Cortex of kidney (tissue), 1 donor: ENCODE results near the gene SRC.

Experiments
- DNase-seq: peaks from one replicate; lab custom pipeline; 2025; lab: John Stamatoyannopoulos, UW

The SRC gene

DNA sequence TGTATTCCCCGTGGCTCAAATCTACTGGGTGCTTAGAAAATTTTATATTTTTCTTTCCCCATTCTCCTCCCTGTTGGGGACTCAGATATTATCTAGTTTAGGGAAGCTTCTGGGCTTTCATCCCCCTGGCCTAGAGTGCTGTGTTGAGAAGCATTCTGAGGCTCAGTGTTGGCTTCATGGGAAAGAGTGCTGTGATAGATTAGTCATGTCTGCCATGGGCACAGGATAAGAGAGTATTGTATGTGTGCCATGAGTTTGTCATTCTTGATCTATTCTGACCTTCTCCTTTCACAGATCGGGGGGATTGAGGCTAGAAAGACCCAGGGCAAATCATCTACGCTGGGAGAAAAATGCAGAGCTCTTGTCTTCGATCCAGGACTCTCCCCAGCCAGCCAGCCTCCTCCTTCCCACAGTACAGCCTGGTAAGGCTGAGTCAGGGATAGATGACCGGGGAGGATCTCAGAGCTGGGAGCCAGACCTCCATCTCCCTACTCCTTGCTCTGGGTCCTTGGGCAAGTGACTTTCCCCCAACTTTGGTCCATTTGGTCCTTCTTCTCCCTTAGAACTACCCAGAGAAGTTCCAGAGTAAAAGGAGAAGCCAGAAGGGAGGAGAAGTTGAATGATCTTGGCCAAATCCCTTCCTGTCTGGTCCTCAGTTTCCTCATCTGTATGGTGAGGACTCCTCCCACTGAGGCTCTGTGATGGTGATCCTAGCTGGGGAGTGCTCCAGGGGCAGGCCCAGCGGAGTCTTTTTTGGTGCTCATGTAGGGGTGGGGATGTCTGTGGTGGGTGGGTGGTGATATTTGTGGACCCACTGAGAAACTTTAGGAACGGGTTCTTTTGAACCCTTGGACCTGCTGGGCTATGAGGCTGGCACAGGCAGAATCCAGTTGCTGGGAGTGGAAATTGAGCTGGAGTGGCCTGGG is 5.0 kb downstream of the SRC start:
- DNase-seq = no peak

DNA sequence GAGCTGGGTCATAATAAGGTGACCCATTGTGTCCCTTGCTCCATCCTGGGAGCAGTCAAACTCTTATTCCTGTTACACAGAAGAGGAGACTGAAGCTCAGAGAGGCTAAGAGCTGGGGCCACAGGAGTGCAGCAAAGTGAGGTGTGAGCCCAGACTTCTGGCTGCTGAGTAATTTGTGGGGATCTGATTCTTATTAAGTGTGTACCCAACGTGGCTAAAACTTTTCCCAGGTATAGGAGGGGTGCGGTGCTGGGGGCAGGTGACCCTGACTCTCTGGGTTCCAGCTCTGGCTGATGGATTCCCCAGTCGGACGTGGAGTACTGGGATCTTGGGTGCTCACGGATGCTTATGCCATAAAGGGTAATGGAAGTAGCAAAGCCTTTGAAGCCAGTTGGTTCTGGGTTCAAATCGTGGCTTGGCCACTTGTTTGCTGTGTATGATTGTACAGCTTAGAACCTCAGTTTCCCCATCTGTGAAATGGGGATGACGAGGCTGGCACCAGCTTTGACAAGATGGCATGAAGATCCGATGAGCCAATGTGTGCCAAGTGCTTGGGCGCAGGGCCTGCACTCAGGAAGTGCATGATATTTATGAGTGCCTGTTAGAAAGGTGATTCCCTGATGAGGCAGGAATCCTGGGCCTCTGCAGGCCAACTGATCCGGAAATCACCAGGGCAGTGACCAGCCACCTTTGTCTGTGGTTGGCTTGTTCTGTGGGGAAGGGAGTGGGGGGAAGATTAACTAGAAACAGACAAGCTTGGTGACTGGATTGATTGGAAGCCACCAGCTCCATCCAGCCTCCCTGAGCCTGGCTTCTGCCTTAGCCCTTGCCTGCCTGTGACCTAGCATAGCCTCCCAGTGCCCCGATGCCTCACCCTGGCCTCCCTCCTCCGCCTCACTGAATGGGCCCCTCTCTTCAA is 6.0 kb downstream of the SRC start:
- no peak for DNase-seq

DNA sequence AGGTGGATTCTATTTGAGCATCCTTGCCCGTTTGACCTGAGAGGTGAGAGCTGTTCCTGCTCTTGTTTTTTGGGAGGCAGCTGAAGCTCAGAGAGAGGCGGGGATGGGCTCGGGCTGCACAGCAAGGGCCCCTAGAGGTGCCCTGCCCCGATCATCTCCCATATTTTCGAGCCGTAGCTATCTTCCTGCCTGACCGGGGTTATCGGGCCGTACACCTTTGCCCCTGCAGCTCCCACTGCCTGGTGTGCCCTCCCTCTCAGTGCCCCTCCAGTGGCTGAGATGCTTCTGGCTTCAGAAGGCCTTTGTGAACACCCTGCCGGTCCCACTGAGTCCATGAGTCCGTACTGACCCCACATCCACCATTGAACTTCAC is 6.7 kb downstream of the SRC start:
- DNase-seq = no peak

DNA sequence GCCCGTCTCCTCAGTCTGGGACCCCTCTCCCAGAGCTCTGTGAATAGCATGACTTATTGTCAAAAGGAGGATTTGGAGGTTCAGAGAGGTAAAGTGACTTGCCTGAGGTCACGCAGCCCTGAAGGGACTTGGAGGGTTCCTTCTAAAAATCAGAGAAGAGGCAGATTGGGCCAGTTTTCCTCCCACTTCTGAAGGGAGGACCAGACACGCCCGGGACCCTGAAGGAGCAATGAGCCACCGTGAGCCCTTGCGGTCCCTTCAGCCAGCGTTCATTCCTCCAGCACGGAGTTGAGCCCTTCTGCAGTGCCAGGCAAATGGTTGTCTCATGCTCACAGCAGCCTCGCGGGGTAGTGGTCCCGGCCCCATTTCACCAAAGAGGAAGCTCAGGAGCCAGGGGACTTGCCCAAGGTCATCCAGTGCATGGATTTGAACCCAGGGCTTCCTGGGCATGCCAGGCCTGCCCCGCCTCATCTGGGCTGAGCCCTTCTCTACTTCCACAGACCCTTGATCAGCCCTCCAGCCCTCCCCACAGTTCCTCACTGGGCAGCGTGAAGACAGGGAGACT is 7.4 kb downstream of the SRC start:
- no peak for DNase-seq

DNA sequence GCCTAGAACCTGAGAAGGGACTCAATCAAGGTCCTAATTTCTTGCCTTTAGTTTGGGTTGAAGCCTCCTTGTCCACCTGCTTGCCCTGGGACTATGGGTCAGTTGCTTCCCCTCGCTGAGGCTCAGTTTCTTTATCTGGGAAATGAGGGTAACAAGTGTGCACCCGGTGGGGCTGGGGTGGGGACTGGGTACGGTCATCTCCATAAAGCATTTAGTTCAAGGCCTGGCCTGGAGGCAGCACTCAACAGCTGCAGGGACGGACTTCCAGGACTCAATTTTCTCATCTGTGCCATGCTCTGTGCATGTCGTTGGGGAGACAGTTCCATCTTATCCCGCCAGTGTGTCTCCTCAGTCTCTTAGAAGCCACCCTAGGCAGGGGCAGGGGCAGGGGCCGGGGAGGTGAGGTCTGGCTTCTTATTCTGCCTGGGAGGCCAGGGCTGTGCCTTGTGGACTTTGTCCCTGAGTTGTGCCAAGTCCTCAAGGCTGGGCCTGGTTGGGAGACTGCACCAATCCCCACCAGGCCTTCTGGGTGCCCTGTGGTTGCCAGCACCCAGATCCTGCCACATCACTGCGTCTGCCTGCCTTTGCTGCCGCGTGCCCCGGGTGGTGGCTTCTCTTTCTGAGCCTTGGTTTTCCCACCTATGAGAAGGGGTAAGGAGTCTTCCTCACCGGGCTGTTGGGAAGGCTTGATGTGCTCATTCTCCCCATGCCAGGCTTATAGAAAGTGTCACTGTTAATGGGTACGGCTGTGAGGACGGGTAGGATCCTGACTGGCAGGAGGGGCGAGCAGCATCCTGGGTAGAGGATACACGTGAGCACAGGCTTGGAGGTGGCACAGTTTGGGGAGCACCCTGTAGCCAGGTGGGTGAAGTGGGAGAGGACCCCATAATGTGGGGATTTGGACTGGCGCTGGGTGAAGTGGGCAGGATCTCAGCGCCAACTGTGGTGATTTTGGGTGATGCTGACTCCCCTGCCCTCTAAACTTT is 8.6 kb downstream of the SRC start:
- no peak for DNase-seq

DNA sequence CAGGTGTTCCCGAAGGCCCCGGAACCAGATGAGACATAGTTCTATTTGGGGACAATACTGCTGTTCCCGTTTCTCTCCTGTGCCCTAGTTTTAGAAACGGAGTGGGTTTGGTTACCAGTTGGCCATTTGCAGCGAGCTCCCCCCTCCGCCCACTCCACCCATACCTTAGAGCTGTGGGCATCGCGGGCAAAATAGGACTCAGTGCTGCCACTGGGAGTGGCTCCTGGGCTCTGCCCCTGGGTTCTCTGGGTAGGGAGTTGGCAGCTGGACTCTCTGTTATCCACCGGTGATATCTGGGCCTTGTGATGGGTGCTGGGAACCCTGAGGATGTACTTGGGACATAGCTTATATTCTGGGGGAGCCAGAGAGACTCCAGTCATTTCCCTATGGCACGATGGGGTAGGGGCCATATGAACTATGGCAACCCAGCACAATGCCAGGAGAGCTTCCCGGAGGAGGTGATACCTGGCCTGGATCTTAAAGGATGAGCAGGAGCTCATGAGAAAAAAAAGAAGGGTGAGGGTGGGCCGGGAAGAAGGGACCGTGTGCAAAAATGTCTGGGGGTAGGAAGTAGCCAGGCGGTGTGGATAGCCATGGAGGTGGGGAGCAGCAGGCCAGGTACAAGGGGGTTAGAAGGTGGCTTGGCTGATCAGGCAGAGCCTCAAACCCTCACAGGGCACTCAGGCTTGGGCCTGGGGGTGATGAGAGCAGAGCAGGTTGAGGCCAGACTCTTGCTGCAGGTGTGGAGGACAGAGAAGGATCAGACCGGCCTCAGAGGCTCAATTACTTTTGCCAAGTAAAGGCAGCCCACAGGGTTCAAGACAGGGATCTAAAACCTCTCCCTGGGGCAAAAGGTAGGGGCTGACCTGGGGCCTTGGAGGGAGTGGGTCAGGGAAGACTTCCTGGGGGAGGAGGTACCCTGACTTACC is 9.6 kb downstream of the SRC start:
- no peak for DNase-seq

DNA sequence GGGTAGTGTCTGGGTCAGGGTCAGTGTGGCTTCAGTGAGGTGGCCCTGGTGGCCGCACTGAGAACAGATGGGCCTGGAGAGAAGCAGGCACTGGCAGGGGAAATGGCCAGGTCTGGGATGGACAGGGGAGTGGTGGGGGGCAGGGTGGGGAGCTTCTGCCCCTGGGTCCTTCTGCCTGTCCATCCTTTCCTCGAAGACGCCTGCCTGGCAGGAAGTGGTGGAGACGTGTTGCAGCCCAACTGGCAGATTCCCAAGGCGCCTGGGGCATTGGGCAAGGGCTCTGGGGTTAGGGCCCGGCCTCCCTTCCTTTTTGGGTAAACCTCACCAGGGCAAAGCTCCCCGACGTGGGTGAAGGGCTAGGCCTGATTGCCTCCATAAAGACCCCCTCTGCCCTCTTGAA is 10.4 kb downstream of the SRC start:
- no peak for DNase-seq

DNA sequence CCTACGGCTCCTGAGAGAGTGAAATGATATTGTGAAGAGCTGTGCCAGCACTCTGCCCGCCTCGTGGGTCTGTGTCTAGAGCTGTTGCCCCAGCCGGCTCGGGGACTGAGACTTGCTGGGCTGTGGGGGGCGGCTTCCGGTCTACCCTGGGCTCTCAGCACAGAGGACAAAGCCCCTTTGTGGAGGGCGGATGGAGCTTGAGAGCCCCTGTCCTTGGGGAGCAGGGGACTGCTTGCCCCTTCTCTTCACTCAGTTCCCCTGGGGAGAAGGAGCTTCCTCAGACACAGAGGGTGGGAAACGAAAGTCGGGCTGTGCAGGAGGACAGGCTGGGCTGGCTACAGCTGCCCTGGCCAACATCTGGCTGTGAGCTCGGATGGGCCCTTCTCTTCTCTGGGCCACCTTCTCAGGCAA is 11.0 kb downstream of the SRC start:
- DNase-seq = no peak

DNA sequence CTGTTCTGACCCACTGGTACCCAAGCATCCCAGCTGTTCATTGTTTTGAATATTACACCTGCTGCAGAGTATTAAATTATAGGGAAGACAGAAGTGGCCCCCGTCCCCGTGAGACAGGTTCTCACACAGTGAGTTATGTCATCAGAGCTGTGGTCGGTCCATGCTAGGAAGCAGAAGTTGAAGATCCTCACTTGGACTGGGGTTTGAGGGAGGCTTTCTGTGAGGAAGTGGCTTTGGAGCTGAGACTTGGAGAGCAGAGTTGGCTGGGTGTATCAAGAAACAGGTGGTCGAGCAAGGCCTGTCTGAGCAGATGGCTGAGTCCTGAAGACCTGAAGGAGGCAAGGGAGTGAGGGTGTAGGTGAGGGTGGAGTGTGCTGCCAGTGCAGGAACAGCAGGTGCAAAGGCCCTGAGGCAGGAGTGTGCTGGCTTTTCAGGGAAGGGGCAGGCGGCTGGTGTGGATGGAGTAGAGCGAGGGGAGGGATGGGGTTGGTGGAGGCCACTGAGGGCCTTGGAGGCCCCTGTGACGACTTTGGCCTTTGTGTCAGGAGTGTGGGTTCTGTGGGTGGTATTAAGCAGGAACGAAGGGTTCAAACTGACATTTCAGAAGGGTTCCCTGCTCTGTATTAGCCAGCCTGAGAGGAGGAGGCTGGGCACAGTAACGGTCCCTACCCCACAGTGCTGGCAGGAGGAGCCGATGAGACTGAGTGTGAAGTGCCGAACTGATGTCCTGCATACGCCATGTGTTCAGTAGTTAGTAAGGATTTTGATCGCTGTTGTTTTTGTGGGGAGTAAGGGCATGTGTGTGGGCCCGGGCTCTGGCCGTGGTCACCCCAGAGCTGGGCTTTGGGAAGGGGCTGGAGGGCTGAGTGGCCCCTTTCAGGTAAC is 11.8 kb downstream of the SRC start:
- no peak for DNase-seq

DNA sequence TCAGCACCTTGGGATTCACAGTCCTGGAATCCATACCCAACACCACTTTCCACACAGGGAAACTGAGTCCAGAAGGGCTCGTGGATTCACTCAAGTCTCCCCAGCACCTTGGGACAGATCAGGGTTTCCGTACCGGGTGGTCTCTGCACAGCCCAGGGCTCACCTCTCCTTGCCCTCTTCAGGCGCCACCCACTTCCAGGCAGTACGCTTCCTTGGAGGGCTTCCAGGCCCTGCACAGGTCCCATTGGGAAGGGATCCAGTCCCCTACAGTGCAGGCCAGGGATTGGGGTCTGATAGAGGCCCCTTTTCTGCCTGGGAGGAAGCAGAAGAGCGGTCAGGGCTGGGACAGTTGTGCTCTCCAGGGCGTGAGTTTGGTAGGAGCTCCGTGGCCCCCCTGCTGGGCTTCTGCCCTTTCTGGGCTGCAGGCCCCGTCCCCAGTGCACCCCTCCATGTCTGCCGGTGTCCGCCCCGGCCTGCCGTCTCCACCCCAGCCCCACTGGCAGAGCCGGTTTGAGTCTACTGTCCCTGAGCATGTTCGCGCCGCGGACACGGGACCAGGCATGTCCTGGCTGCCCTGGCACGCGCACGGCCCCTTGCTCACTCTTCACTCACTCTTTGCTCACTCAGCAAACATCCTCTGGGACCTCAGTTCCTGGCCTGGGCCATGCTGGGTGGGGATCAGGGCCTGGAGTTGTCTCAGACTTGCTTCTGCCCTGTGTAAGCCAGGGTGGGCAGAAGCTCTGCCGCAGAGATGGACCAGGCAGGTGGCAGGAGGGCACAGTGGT is 12.6 kb downstream of the SRC start:
- no peak for DNase-seq

DNA sequence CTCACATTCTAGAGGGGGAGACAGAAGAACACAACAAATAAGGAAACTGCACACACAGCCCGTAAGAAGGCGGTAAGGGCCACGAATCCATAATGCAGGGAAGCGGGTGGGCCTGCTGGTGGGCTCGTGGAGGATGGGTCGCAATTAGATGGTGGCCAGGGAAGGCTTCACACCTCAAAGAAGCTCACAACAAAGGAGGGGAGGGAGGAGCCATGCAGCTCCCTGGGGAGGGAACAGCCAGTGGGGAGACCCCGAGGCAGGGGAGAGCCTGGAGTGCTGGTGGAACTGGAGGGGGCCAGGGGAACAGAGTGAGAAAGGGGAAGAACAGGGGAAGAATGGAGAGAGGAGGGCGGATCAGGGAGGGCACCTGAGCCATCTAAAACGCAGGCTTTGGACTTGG is 13.4 kb downstream of the SRC start:
- no peak for DNase-seq

DNA sequence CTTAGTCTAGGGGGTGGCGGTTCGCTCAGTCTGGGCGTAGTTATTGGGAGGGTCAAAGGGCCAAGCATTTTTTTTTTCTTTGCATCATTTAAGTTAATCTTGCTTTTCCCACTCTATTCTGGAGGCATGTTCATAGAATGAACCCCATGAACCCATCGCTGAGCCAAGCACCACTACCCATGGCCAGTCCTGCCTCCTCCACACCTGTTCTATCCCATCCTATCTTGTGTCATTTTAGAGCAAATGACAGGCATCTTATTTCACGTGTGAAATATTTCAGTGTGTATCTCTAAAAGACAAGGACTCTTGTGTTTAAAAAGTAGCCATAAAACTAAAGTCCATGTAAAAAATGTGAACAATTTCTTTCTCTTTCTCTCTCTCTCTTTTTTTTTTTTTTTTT is 13.9 kb downstream of the SRC start:
- DNase-seq = no peak

DNA sequence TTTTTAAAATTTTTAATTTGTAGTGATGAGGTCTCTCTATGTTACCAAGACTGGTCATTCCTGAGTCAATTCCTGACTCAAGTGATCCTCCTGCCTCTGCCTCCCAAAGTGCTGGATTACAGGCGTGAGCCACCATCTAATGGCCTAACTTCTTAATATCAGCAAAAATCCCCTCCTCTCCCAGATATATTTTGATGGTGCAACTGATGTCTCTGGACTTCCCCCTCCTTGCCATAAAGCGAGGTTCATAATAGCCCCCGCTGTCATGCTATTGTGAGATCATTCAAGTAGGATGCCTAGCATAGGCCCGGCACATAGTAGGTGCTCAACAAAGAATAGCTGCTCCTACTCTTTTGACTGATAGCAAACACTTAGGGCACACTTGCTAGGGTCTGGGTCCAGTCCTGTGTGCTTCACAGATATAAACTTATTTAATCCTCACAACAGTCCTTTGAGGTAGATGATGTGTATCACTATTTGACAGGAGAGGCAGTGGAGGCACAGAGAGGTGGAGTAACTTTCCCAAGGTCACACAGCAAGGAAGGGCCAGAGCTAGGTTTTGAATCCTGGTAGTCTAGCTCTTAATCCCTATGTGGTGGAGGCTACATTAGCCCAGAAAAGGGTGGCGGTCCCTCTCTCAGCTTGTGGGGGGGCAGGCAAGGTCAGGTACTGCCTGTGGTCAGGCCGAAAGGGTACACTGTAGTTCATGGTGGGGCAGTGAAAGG is 14.6 kb downstream of the SRC start:
- no peak for DNase-seq

DNA sequence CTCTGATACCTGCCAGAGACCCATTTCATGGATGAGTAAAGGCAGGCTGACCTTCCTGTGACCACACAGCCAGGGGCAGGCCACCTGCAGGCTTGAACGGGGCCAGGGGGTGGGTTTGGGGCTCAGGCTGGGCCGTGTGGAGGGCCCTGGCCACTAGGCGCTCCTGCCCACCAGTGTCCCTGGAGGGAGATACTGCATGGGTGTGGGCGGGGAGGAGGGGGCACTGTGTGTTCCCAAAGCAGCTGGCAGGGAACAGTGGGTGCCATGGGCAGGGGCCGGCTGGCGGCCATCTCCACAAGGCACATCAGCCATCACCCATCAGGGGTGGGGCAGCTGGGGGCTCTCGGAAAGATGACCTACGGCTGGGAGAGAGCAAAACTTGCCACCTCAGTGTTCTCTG is 15.4 kb downstream of the SRC start:
- no peak for DNase-seq

DNA sequence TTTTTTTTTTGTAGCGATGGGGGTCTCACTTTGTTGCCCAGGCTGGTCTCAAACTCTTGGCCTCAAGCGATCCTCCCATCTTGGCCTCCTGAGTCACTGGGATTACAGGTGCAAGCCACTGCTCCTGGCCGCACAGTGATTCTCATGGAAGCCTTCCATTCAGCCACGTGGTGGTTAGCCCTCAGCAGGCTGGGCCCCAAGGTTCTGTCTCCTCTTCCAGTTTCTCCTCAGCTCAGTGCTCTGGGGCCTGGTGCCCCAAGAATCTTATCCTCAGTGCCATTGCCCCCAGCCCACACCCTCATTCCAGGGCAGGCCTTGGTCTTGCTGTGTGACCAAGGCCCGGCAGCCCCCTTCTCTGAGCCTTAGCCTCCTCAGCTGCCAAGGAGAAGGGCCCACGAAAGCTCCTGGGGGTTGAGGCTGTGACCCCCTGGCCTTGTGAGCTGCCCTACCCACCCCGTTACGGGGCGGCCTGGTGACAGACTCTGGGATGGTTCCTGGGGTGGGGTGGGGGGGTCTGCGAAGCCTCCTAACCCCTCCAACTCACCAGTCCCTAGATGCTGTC is 16.4 kb downstream of the SRC start:
- DNase-seq = no peak

DNA sequence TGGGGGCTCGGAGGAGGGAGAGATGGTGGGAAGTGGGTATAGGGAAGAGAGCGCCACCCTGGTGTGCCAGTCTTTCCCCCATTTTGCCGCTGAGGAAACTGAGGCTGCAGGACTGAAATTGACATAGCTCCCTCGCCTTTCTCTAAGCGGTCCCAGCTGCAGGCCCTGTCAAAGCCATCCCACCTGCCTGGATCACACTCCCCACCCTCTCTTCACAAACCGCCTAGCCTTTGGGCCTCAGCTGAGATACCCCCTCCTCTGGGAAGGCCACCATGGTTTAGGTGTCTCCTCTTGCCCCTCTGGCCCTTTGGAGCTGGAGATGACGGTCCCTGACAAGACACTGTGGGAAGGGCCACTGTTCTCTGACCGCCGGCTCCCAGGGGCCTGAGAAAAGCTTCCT is 16.9 kb downstream of the SRC start:
- DNase-seq = no peak

DNA sequence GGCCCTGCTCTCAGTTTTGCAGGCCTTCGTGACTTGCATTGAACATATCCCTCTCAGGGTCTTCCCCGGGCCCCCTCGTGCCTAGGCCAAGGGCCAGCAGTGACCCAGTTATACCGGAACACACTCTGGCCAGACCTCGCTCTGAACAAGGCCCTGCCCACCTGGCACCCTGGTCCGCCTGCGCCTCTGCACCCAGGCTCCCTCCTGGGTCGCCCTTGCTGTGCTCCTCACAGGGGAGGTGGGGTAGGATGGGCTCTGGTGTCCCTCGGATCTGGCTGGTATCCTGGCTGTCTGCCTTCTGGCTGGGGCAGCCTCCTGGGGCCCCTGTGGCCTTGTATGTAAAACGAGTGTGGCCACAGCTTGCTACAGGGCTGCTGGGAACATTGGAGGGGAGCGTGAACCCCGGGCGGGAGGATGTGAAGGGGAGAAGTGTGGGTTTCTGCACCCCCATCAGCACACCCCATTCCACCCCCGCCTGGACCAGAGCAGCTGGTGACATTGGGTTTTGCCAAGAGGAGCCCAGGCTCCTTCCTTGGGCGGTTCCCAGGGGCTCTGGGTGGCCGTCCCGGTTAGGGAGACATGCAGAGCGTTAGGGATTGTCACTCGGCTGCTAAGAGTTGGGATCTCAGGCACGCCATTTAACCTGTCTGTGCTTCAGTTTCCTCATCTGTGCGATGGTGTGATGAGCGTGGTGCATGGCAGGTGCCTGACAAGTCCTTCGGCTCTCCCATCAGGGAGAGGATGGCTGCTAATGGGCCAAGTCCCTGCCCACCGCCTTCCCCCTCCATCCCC is 17.5 kb downstream of the SRC start:
- no peak for DNase-seq
